Ovary (tissue), 9 donors: ENCODE results near the gene DHX57. TPM values are rescaled to one million over a fixed set of nuclear protein-coding genes. Genes with fewer than 3 reads are reported as not detected.
A peak's percentile ranks its signal among the peaks of the same experiment; 100 is the strongest.

Experiments
- DNase-seq, 5 donors: peaks; one replicate each; pipeline ENCODE4 v3.0.0-alpha.2; 2019 to 2020
- H3K27ac ChIP-seq, 2 donors: fragments of 200-600 bp; one replicate each; pipeline versions ENCODE4 v1.5.1 to v1.8.0; 2019 to 2022
- H3K27me3 ChIP-seq: fragments of 200-600 bp; one replicate; pipeline ENCODE4 v1.8.0; 2022
- H3K36me3 ChIP-seq: fragments of 200-600 bp; sonication (generic); one replicate; pipeline ENCODE4 v1.5.1; 2019
- H3K4me1 ChIP-seq: one replicate; pipeline ENCODE4 v1.8.1; 2013; ENCODE audit warnings: mild to moderate bottlenecking, moderate library complexity; ENCODE audit not compliant: insufficient read depth
- H3K4me3 ChIP-seq: fragments of 200-600 bp; sonication (generic); one replicate; pipeline ENCODE4 v1.5.1; 2017
- H3K9me3 ChIP-seq, 2 donors: fragments of 200-600 bp in 1 of 2; sonication (generic) in 1 of 2; one replicate each; pipeline versions ENCODE4 v1.5.1 to v1.8.1; 2013 to 2019; ENCODE audit warnings: mild to moderate bottlenecking in 1 of 2, moderate library complexity in 1 of 2
- CTCF ChIP-seq, 3 donors: fragments of 450-650 bp in 2 of 3; fragments of 200-600 bp in 1 of 3; IDR thresholded peaks; one replicate each; pipeline versions ENCODE4 v1.5.1 to v1.8.0; 2016 to 2022; ENCODE audit warnings: antibody characterized with exemption in 3 of 3, mild to moderate bottlenecking in 1 of 3
- EP300 ChIP-seq: sonication (generic); formaldehyde crosslinking; IDR thresholded peaks from one replicate; pipeline ENCODE4 v1.6.1; 2017; ENCODE audit warnings: antibody characterized with exemption
- POLR2A ChIP-seq: fragments of 450-650 bp; IDR thresholded peaks from one replicate; pipeline ENCODE4 v1.6.1; 2017; ENCODE audit warnings: antibody characterized with exemption, mild to moderate bottlenecking, moderate library complexity
- WGBS, 3 donors: extraction: QIAGEN DNeasy Blood & Tissue Kit in 1 of 3; methylation state at CpG; one replicate each; pipeline versions ENCODE4 v1.1.5 to v1.1.7; 2013 to 2017; 5-methylcytosine and 5-hydroxymethylcytosine counted together
- intact Hi-C, 4 donors: fragments of 100-400 bp; cut with DNase I; formaldehyde crosslinking; loops; one replicate each; pipeline versions ENCODE4 v1.11.0 to v1.15.1; 2022 to 2023
- polyA plus RNA-seq, 2 donors: library from polyadenylated mRNA; stranded (reverse); fragments of 200-250 nt in 1 of 2; fragments of 350-450 nt in 1 of 2; fragmentation: Illumina TruSeq in 1 of 2; extraction: RNeasy Lipid Tissue Mini Kit (QIAGEN cat#74804) in 1 of 2; gene quantifications; one replicate each; pipeline ENCODE4 v1.2.3, GENCODE V29; 2013 to 2014
- total RNA-seq, 7 donors: library from RNA; depleted of rRNA in 2 of 7; stranded (reverse); fragments of >200 nt in 2 of 7; fragmentation: NEBNext Ultra II Directional in 3 of 7; extraction: Animal tissue kit (Norgen Biotek cat#: 25700) in 3 of 7; gene quantifications; one replicate each; pipeline versions ENCODE4 v1.1.0 to v1.2.4, GENCODE V29; 2016 to 2023
- donor health status: DM: no; HTN: no; CAD: no; lungs with moderate emphysema.
- donor health status: DM: no; HTN: no; CAD: no.
- donor health status: Bipolar disorder and iron deficiency.
- donor health status: DM: yes; HTN: yes; CAD: no.
- donor health status: DM: no; HTN: no; CAD: no.
- donor health status: DM: yes; HTN: yes; CAD: no.

The DHX57 gene
- total and polyA plus RNA-seq, 9 donors, result 8.7 to 24.4 (median 16.5) TPM

- intact Hi-C loops, result no loop called here
- no peaks in the 10 kb centered on the region for H3K36me3 ChIP-seq
- H3K4me3 ChIP-seq, result peak overlapping the region; percentile 68
- H3K27ac ChIP-seq, result peak overlapping the region; percentile 29 to 94
- 28 to 32% (median 29%) methylated on average over 18 of the region's 18 CpGs for WGBS, 3 donors
- DNase-seq, result no peak
- no peak for TF ChIP-seq EP300
- TF ChIP-seq CTCF (IDR thresholded peaks at IDR 0.05), result no peak
- TF ChIP-seq POLR2A, result no peak
- H3K9me3 ChIP-seq, result no peaks in the 10 kb centered on the region
- peaks cover 2% of the 10 kb centered on the region for H3K4me1 ChIP-seq
- H3K27me3 ChIP-seq, result no peaks in the 10 kb centered on the region
Observed at GRCh38 chr2:38751596-38752410, 123.9 kb downstream of the DHX57 start.

GRCh38 chr2:38750891-38751595 is 124.7 kb downstream of the DHX57 start, which contains the start of gene SRSF7:
Gene SRSF7, minus strand, starts transcription at chr2:38751361. Its CDS starts 105 bp downstream, at chr2:38751256.
- Histone ChIP-seq H3K36me3 (no peaks in the 10 kb centered on the region), H3K4me1 (peaks cover 2% of the 10 kb centered on the region), H3K4me3 (peak within 1 kb of the TSS; percentile 68), H3K9me3 (no peaks in the 10 kb centered on the region), H3K27me3 (no peaks in the 10 kb centered on the region), H3K27ac (peak within 1 kb of the TSS; percentile 94 to 95)
- WGBS, 3 donors, result 0 to 1% (median 0%) methylated on average over 68 of the region's 68 CpGs
- TF ChIP-seq EP300, result peak; percentile 76
- TF ChIP-seq POLR2A, result peak; percentile 100
- peak in 2 of 3 donors; percentile 18 to 39 for TF ChIP-seq CTCF (IDR thresholded peaks at IDR 0.05)
- DNase-seq, result peak; percentile 98 to 99 (median 99)
- intact Hi-C loops, result no loop called here

DNA sequence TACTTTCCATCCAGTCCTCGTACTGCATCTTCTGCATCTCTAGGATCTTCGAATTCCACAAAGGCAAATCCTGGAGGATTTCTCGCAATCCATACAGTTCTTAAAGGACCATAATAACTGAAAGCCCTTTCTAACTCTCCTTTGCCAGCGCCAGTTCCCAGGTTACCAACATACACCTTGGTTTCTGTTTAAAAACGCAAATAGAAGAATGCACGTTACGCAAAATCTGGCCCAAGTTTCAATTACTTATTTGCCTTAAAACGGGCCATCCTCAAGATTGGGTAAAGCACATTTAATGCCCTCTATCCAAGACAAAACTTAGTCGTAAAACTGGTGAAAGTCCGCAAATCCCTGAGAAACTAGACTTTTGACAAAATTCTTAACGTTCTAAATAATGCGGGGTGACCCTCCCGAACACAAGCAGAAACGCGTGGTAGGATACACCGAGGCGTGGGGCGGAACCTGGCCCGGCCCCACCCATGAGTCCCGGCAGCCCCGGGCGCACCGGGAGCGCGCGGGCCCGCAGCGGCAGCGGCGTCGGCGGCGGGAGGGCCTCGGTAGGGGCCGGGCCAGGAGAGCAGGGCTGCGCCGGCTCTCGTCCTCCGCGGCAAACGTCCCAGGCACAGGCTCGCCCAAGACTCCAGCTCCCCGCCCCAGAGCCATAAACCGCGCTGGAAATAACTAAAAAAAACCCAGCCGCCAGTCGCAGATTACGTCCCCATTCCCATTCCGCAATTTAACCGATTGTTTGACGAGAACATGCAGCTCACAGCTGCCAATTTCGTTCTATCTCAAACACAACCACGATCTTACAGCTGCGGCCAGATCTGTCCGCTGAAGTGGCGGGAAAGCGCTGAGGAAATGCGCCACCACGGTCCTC is 125.5 kb downstream of the DHX57 start:
- peak; percentile 86 for TF ChIP-seq POLR2A
- TF ChIP-seq EP300, result no peak
- H3K9me3 ChIP-seq, result no peaks in the 10 kb centered on the region
- no peaks in the 10 kb centered on the region for H3K36me3 ChIP-seq
- peak; percentile 61 to 77 (median 65) for DNase-seq
- intact Hi-C loops, result no loop called here
- peak overlapping the region; percentile 94 to 95 for H3K27ac ChIP-seq
- H3K4me3 ChIP-seq, result peak overlapping the region; percentile 68
- no peaks in the 10 kb centered on the region for H3K27me3 ChIP-seq
- H3K4me1 ChIP-seq, result peaks cover 2% of the 10 kb centered on the region
- WGBS, 3 donors, result 0 to 1% (median 0%) methylated on average over 48 to 59 of the region's 59 CpGs

- intact Hi-C loops, result loop anchor here in 1 of 4 donors (10.0 kb wide), 1 partner anchor 144 kb away; the partner anchor contains the start of gene HNRNPLL
- Histone ChIP-seq H3K9me3 (no peaks in the 10 kb centered on the region), H3K27ac (no peak overlapping the region), H3K36me3 (no peaks in the 10 kb centered on the region), H3K4me3 (peak overlapping the region; percentile 68), H3K4me1 (peaks cover 2% of the 10 kb centered on the region), H3K27me3 (no peaks in the 10 kb centered on the region)
- DNase-seq, result no peak
- WGBS, 3 donors, result 38 to 56% (median 43%) methylated on average over 26 of the region's 26 CpGs
- TF ChIP-seq EP300 (no peak), POLR2A (no peak), CTCF (IDR thresholded peaks at IDR 0.05) (no peak)
Observed at GRCh38 chr2:38748943-38749804, 126.6 kb downstream of the DHX57 start.
